Mesendoderm (in vitro differentiated cells): ENCODE data around the gene TBK1.

Experiments
- DNase-seq: peaks from one replicate; pipeline ENCODE4 v3.0.0; 2013
- H2AK5ac ChIP-seq: 2 replicates; pipeline ENCODE4 v1.6.1; 2013; ENCODE audit warnings: low read length, inconsistent platforms
- H2BK120ac ChIP-seq: 2 replicates; pipeline ENCODE4 v1.6.1; 2013; ENCODE audit warnings: low read depth, mild to moderate bottlenecking, low read length, moderate library complexity, mixed read lengths
- H2BK15ac ChIP-seq: replicated peaks from 2 replicates; pipeline ENCODE4 v1.6.1; 2013; ENCODE audit warnings: low read depth, mild to moderate bottlenecking, moderate library complexity
- H2BK5ac ChIP-seq: 2 replicates; pipeline ENCODE4 v1.6.1; 2013; ENCODE audit warnings: low read length, inconsistent platforms
- H3K18ac ChIP-seq: 2 replicates; pipeline ENCODE4 v1.6.1; 2013; ENCODE audit warnings: mild to moderate bottlenecking, low read length, mixed read lengths
- H3K23ac ChIP-seq: one replicate; pipeline ENCODE4 v1.6.1; 2013; ENCODE audit warnings: low read length
- H3K27ac ChIP-seq: 2 replicates; pipeline ENCODE4 v1.5.1; 2013; ENCODE audit warnings: low read depth, mild to moderate bottlenecking, inconsistent platforms, low read length, moderate library complexity
- H3K27me3 ChIP-seq: 2 replicates; pipeline ENCODE4 v1.6.1; 2013; ENCODE audit warnings: low read length, control low read depth, mild to moderate bottlenecking, inconsistent platforms; ENCODE audit not compliant: insufficient read depth, poor library complexity
- H3K36me3 ChIP-seq: 2 replicates; pipeline ENCODE4 v1.6.1; 2013; ENCODE audit warnings: low read length, inconsistent platforms; ENCODE audit not compliant: control insufficient read depth, insufficient read depth
- H3K4ac ChIP-seq: one replicate; pipeline ENCODE4 v1.6.1; 2013; ENCODE audit warnings: low read depth, mild to moderate bottlenecking, low read length, moderate library complexity
- H3K4me1 ChIP-seq: 2 replicates; pipeline ENCODE4 v1.6.1; 2013; ENCODE audit warnings: low read depth, low read length, inconsistent platforms; ENCODE audit not compliant: control insufficient read depth
- H3K4me2 ChIP-seq: 2 replicates; pipeline ENCODE4 v1.6.1; 2013; ENCODE audit warnings: low read length
- H3K4me3 ChIP-seq: 2 replicates; pipeline ENCODE4 v1.5.1; 2013; ENCODE audit warnings: mild to moderate bottlenecking, low read length
- H3K56ac ChIP-seq: one replicate; pipeline ENCODE4 v1.6.1; 2013; ENCODE audit warnings: low read length
- H3K79me1 ChIP-seq: 2 replicates; pipeline ENCODE4 v1.6.1; 2013; ENCODE audit warnings: low read length, inconsistent platforms
- H3K79me2 ChIP-seq: 2 replicates; pipeline ENCODE4 v1.6.1; 2013; ENCODE audit warnings: mild to moderate bottlenecking, low read length; ENCODE audit not compliant: control insufficient read depth, insufficient read depth
- H3K9ac ChIP-seq: 2 replicates; pipeline ENCODE4 v1.6.1; 2013; ENCODE audit warnings: low read length, inconsistent platforms
- H4K5ac ChIP-seq: one replicate; pipeline ENCODE4 v1.6.1; 2013; ENCODE audit warnings: low read length
- H4K8ac ChIP-seq: one replicate; pipeline ENCODE4 v1.6.1; 2013; ENCODE audit warnings: low read depth, mild to moderate bottlenecking, control low read depth, low read length, moderate library complexity
- WGBS: extraction: QIAGEN DNeasy Blood & Tissue Kit; methylation state at CpG from one replicate; pipeline ENCODE4 v1.1.7; 2013; ENCODE audit warnings: low lambda C conversion rate, missing lambda C conversion rate; ENCODE audit not compliant: insufficient coverage; ENCODE audit errors: extremely low coverage; 5-methylcytosine and 5-hydroxymethylcytosine counted together

Gene TBK1

GRCh38 chr12:64500394-64500793, 48.5 kb downstream of the TBK1 start:
- Histone ChIP-seq H3K56ac (no peak overlapping the region), H2BK5ac (no peak overlapping the region), H3K4me3 (no peak overlapping the region), H3K27ac (no peak overlapping the region), H2AK5ac (no peak overlapping the region), H2BK15ac (no peak overlapping the region), H4K8ac (no peak overlapping the region), H3K9ac (no peak overlapping the region), H3K4ac (no peak overlapping the region), H3K23ac (no peak overlapping the region), H3K4me2 (no peak overlapping the region), H4K5ac (no peak overlapping the region), H3K79me1 (no peaks in the 10 kb centered on the region), H3K18ac (no peak overlapping the region), H3K36me3 (no peaks in the 10 kb centered on the region), H3K79me2 (no peaks in the 10 kb centered on the region), H3K27me3 (no peaks in the 10 kb centered on the region), H2BK120ac (no peak overlapping the region), H3K4me1 (no peaks in the 10 kb centered on the region)
- no peak for DNase-seq
- WGBS = 100% methylated on average over 1 of the region's 3 CpGs

GRCh38 chr12:64501486-64501885, 49.6 kb downstream of the TBK1 start:
- Histone ChIP-seq H3K36me3 (no peaks in the 10 kb centered on the region), H3K4me1 (no peaks in the 10 kb centered on the region), H2AK5ac (no peak overlapping the region), H3K27ac (no peak overlapping the region), H3K79me2 (no peaks in the 10 kb centered on the region), H3K27me3 (no peaks in the 10 kb centered on the region), H4K8ac (no peak overlapping the region), H4K5ac (no peak overlapping the region), H3K23ac (no peak overlapping the region), H3K79me1 (no peaks in the 10 kb centered on the region), H3K4me3 (no peak overlapping the region), H3K4me2 (no peak overlapping the region), H3K18ac (no peak overlapping the region), H3K56ac (no peak overlapping the region), H2BK15ac (no peak overlapping the region), H2BK120ac (no peak overlapping the region), H3K4ac (no peak overlapping the region), H2BK5ac (no peak overlapping the region), H3K9ac (no peak overlapping the region)
- WGBS = no CpG with 5 or more reads among the region's 7 CpGs
- DNase-seq = no peak

GRCh38 chr12:64506955-64507354, 55.0 kb downstream of the TBK1 start:
- no peak for DNase-seq
- no peak overlapping the region for H2AK5ac ChIP-seq
- H3K9ac ChIP-seq = no peak overlapping the region
- no peaks in the 10 kb centered on the region for H3K79me1 ChIP-seq
- no peak overlapping the region for H3K23ac ChIP-seq
- H3K36me3 ChIP-seq = no peaks in the 10 kb centered on the region
- H2BK5ac ChIP-seq = no peak overlapping the region
- WGBS = no CpG with 5 or more reads among the region's 4 CpGs
- H3K79me2 ChIP-seq = no peaks in the 10 kb centered on the region
- H3K27me3 ChIP-seq = no peaks in the 10 kb centered on the region
- no peak overlapping the region for H3K4me2 ChIP-seq
- H3K18ac ChIP-seq = no peak overlapping the region
- H3K4me3 ChIP-seq = no peak overlapping the region
- H2BK15ac ChIP-seq = no peak overlapping the region
- H4K5ac ChIP-seq = no peak overlapping the region
- no peak overlapping the region for H3K56ac ChIP-seq
- no peak overlapping the region for H3K4ac ChIP-seq
- no peak overlapping the region for H3K27ac ChIP-seq
- no peak overlapping the region for H4K8ac ChIP-seq
- H3K4me1 ChIP-seq = no peaks in the 10 kb centered on the region
- H2BK120ac ChIP-seq = no peak overlapping the region

GRCh38 chr12:64510667-64511066, 58.7 kb downstream of the TBK1 start:
- Histone ChIP-seq H3K27ac (no peak overlapping the region), H3K79me1 (no peaks in the 10 kb centered on the region), H3K9ac (no peak overlapping the region), H2BK15ac (no peak overlapping the region), H3K56ac (no peak overlapping the region), H3K79me2 (no peaks in the 10 kb centered on the region), H3K4me2 (no peak overlapping the region), H2BK120ac (no peak overlapping the region), H3K4me1 (no peaks in the 10 kb centered on the region), H3K36me3 (no peaks in the 10 kb centered on the region), H2AK5ac (no peak overlapping the region), H3K27me3 (no peaks in the 10 kb centered on the region), H3K23ac (no peak overlapping the region), H4K5ac (no peak overlapping the region), H2BK5ac (no peak overlapping the region), H3K18ac (no peak overlapping the region), H3K4ac (no peak overlapping the region), H3K4me3 (no peak overlapping the region), H4K8ac (no peak overlapping the region)
- no peak for DNase-seq
- WGBS = no CpG with 5 or more reads among the region's 1 CpG

GRCh38 chr12:64518396-64518795, 66.5 kb downstream of the TBK1 start:
- no peak overlapping the region for H4K8ac ChIP-seq
- WGBS = no CpG with 5 or more reads among the region's 5 CpGs

GRCh38 chr12:64521833-64522232, 69.9 kb downstream of the TBK1 start:
- no peak overlapping the region for H3K56ac ChIP-seq
- peak overlapping the region; percentile 52 for H3K18ac ChIP-seq
- WGBS = no CpG with 5 or more reads among the region's 3 CpGs
- no peak for DNase-seq
- no peaks in the 10 kb centered on the region for H3K27me3 ChIP-seq
- H3K23ac ChIP-seq = peak overlapping the region; percentile 3
- peak overlapping the region; percentile 89 for H4K8ac ChIP-seq
- no peak overlapping the region for H2BK5ac ChIP-seq
- H3K36me3 ChIP-seq = no peaks in the 10 kb centered on the region
- no peak overlapping the region for H3K4ac ChIP-seq
- no peaks in the 10 kb centered on the region for H3K79me1 ChIP-seq
- H3K4me3 ChIP-seq = no peak overlapping the region
- H2BK15ac ChIP-seq = no peak overlapping the region
- H2AK5ac ChIP-seq = no peak overlapping the region
- peak overlapping the region; percentile 85 for H2BK120ac ChIP-seq
- no peak overlapping the region for H3K27ac ChIP-seq
- H3K79me2 ChIP-seq = no peaks in the 10 kb centered on the region
- H3K9ac ChIP-seq = no peak overlapping the region
- peaks cover 2% of the 10 kb centered on the region for H3K4me1 ChIP-seq
- no peak overlapping the region for H4K5ac ChIP-seq
- no peak overlapping the region for H3K4me2 ChIP-seq

More at GRCh38 chr12:64518396-64518795, 66.5 kb downstream of the TBK1 start:
- Histone ChIP-seq H3K23ac (no peak overlapping the region), H4K5ac (no peak overlapping the region), H3K27me3 (no peaks in the 10 kb centered on the region), H2BK120ac (no peak overlapping the region), H3K4me1 (peaks cover 2% of the 10 kb centered on the region), H3K4me3 (no peak overlapping the region), H3K4ac (no peak overlapping the region), H2BK15ac (no peak overlapping the region), H3K18ac (no peak overlapping the region), H3K79me1 (no peaks in the 10 kb centered on the region), H2AK5ac (no peak overlapping the region), H2BK5ac (no peak overlapping the region), H3K56ac (no peak overlapping the region), H3K4me2 (no peak overlapping the region), H3K79me2 (no peaks in the 10 kb centered on the region), H3K9ac (no peak overlapping the region), H3K27ac (no peak overlapping the region), H3K36me3 (no peaks in the 10 kb centered on the region)
- DNase-seq = no peak
